ENCODE measurements around the gene SORCS2. TPM values are rescaled to one million over a fixed set of nuclear protein-coding genes. Genes with fewer than 3 reads are reported as not detected.

SORCS2 gene
- total and polyA plus RNA-seq, 2 of the 13 experiments (the other 11 are each of a cell fraction or from before 2014, with no cell fraction given) = 0.82 to 1.0 TPM

- DNase-seq (ENCODE audit: low spot score) = no peak
- Histone ChIP-seq H3K4me1 (ENCODE audit: insufficient read depth, low read length) (no peaks in the 10 kb centered on the region), H3K36me3 (replicated peaks in 1 of 2; ENCODE audit: control insufficient read depth in 1 of 2, insufficient read depth in 2 of 2, low read length in 2 of 2) (no peaks in the 10 kb centered on the region; a peak in 1 of 5 replicates), H3K27ac (ENCODE audit: extremely low read length, insufficient read depth, low read length) (no peak overlapping the region), H4K20me1 (ENCODE audit: insufficient read depth, low read length) (no peaks in the 10 kb centered on the region), H3K4me2 (ENCODE audit: low read depth, low read length) (no peak overlapping the region), H3K4me3 (replicated peaks in 1 of 3; ENCODE audit: insufficient read depth in 1 of 3, low read depth in 2 of 3, low read length in 3 of 3) (no peak overlapping the region), H3K9me3 (ENCODE audit: low read length) (peaks cover 6% of the 10 kb centered on the region; the same call in 1 of the 2 replicates), H3K79me2 (ENCODE audit: insufficient read depth, low read length) (no peaks in the 10 kb centered on the region), H3K9ac (ENCODE audit: insufficient read depth, low read depth, low read length) (no peak overlapping the region), H3K27me3 (ENCODE audit: control insufficient read depth in 1 of 2, insufficient read depth in 2 of 2, low read length in 2 of 2) (no peaks in the 10 kb centered on the region), H2AFZ (ENCODE audit: low read length) (no peak overlapping the region)
- FAIRE-seq = no peak
- CTCF ChIA-PET (ENCODE audit: low intra/inter-chr PET ratio, low total read pairs) = no interaction called here
- intact Hi-C loops (cut with micrococcal nuclease; ENCODE audit: unreplicated experiment) = no loop called here
- no peak for TF ChIP-seq CCAR2 (optimal IDR thresholded peaks at IDR 0.05; ENCODE audit: low read depth, low read length)
- no peak for TF ChIP-seq ZNF337 (CRISPR knock-in tag; IDR thresholded peaks at IDR 0.05; ENCODE audit: borderline replicate concordance, low read depth)
- no peak for TF ChIP-seq ZNF770 (CRISPR knock-in tag; IDR thresholded peaks at IDR 0.05)
- TF ChIP-seq RBM39 (IDR thresholded peaks at IDR 0.05; ENCODE audit: low read depth, low read length, poor library complexity, severe bottlenecking) = no peak
- 74% methylated on average over 9 of the region's 9 CpGs for WGBS (ENCODE audit: low lambda C conversion rate)
- no TSS peak for BruUV-seq (replicated peaks)
- no peak for ATAC-seq
- in situ Hi-C loops (cut with HindIII; ENCODE audit: extremely low pct_ligation_motif_present, low pct_unique_long_range_greater_than_20kb) = no loop called here
- POLR2A ChIA-PET = no interaction called here
These were observed 426.0 kb downstream of the SORCS2 start for GRCh38 chr4:7618361-7618760.

DNA sequence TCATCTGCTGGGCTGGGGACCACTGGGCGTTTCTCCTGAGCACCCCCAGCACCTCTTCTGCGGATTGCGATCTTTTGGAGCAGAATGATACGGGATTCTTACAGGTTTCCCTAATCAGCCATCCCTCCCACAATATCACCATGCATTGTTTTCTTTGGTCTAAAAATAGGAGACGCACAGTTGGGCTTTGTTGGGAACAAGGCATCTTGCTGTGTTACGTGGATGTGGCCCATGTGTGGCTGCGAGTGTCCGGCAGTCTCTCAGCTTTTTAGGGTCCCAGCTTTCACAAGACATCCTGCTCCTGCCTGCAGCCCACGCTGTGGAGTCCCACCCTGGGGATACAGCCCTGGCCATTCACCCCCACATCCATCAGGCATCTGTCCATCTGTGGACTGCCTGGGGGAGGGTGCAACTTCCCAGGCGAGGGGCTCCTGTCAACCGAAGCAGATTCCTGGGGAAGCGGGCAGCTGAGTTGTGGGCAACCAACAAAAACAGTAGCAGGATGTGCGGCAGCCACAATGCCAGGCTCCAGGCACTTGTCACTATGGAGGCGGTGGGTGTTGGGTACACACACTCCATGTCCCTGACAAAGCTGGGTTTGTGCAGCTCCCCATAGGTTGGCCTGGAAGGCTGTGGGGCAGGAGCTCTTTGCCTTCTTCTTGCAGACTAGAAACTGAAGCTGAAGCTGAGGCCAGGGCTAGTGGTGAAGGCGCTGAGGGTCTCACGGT is 427.9 kb downstream of the SORCS2 start:
- CTCF ChIA-PET (ENCODE audit: low intra/inter-chr PET ratio, low total read pairs) = no interaction called here
- ATAC-seq = no peak
- no peak for TF ChIP-seq ZNF768 (CRISPR knock-in tag; IDR thresholded peaks at IDR 0.05)
- TF ChIP-seq ARNT2 (CRISPR knock-in tag; IDR thresholded peaks at IDR 0.05; ENCODE audit: low read depth) = no peak
- TF ChIP-seq KDM6A (CRISPR knock-in tag; IDR thresholded peaks at IDR 0.05; ENCODE audit: low read depth) = no peak
- TF ChIP-seq, protein P1, sequence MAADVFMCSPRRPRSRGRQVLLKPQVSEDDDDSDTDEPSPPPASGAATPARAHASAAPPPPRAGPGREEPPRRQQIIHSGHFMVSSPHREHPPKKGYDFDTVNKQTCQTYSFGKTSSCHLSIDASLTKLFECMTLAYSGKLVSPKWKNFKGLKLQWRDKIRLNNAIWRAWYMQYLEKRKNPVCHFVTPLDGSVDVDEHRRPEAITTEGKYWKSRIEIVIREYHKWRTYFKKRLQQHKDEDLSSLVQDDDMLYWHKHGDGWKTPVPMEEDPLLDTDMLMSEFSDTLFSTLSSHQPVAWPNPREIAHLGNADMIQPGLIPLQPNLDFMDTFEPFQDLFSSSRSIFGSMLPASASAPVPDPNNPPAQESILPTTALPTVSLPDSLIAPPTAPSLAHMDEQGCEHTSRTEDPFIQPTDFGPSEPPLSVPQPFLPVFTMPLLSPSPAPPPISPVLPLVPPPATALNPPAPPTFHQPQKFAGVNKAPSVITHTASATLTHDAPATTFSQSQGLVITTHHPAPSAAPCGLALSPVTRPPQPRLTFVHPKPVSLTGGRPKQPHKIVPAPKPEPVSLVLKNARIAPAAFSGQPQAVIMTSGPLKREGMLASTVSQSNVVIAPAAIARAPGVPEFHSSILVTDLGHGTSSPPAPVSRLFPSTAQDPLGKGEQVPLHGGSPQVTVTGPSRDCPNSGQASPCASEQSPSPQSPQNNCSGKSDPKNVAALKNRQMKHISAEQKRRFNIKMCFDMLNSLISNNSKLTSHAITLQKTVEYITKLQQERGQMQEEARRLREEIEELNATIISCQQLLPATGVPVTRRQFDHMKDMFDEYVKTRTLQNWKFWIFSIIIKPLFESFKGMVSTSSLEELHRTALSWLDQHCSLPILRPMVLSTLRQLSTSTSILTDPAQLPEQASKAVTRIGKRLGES (CRISPR knock-in tag; IDR thresholded peaks at IDR 0.05; ENCODE audit: borderline replicate concordance) = no peak
- TF ChIP-seq ZNF569 (CRISPR knock-in tag; IDR thresholded peaks at IDR 0.05; ENCODE audit: borderline replicate concordance) = no peak
- no peak for TF ChIP-seq SNAI1 (CRISPR knock-in tag; IDR thresholded peaks at IDR 0.05; ENCODE audit: borderline replicate concordance)
- no peak for TF ChIP-seq PAF1 (CRISPR knock-in tag; IDR thresholded peaks at IDR 0.05)
- no peak for TF ChIP-seq HIVEP1 (CRISPR knock-in tag; IDR thresholded peaks at IDR 0.05)
- TF ChIP-seq ZNF430 (CRISPR knock-in tag; IDR thresholded peaks at IDR 0.05) = no peak

More for the DNA sequence above, 427.9 kb downstream of the SORCS2 start:
- Histone ChIP-seq H3K4me1 (ENCODE audit: insufficient read depth, low read length) (no peaks in the 10 kb centered on the region), H3K27ac (ENCODE audit: extremely low read length, insufficient read depth, low read length) (no peak overlapping the region), H3K36me3 (replicated peaks in 1 of 2; ENCODE audit: control insufficient read depth in 1 of 2, insufficient read depth in 2 of 2, low read length in 2 of 2) (no peaks in the 10 kb centered on the region), H3K27me3 (ENCODE audit: control insufficient read depth in 1 of 2, insufficient read depth in 2 of 2, low read length in 2 of 2) (no peaks in the 10 kb centered on the region), H4K20me1 (ENCODE audit: insufficient read depth, low read length) (no peaks in the 10 kb centered on the region), H3K9ac (ENCODE audit: insufficient read depth, low read depth, low read length) (no peak overlapping the region), H3K9me3 (ENCODE audit: low read length) (no peaks in the 10 kb centered on the region), H3K4me2 (ENCODE audit: low read depth, low read length) (no peak overlapping the region), H3K79me2 (ENCODE audit: insufficient read depth, low read length) (no peaks in the 10 kb centered on the region), H2AFZ (ENCODE audit: low read length) (no peak overlapping the region), H3K4me3 (replicated peaks in 1 of 3; ENCODE audit: insufficient read depth in 1 of 3, low read depth in 2 of 3, low read length in 3 of 3) (no peak overlapping the region)
- BruUV-seq (replicated peaks) = no TSS peak
- in situ Hi-C loops (cut with HindIII; ENCODE audit: extremely low pct_ligation_motif_present, low pct_unique_long_range_greater_than_20kb) (no loop called here), intact Hi-C loops (cut with micrococcal nuclease; ENCODE audit: unreplicated experiment) (no loop called here)
- no peak for DNase-seq (ENCODE audit: low spot score)
- WGBS (ENCODE audit: low lambda C conversion rate) = 89% methylated on average over 13 of the region's 16 CpGs
- FAIRE-seq = no peak
- POLR2A ChIA-PET = no interaction called here
